ENCODE data around the gene LCMT2.
"Not testable (repeated sequence)": the region's sequence is repeated elsewhere in the genome, so short reads cannot be mapped to it uniquely, and the experiment has no call there.

The LCMT2 gene

DNA sequence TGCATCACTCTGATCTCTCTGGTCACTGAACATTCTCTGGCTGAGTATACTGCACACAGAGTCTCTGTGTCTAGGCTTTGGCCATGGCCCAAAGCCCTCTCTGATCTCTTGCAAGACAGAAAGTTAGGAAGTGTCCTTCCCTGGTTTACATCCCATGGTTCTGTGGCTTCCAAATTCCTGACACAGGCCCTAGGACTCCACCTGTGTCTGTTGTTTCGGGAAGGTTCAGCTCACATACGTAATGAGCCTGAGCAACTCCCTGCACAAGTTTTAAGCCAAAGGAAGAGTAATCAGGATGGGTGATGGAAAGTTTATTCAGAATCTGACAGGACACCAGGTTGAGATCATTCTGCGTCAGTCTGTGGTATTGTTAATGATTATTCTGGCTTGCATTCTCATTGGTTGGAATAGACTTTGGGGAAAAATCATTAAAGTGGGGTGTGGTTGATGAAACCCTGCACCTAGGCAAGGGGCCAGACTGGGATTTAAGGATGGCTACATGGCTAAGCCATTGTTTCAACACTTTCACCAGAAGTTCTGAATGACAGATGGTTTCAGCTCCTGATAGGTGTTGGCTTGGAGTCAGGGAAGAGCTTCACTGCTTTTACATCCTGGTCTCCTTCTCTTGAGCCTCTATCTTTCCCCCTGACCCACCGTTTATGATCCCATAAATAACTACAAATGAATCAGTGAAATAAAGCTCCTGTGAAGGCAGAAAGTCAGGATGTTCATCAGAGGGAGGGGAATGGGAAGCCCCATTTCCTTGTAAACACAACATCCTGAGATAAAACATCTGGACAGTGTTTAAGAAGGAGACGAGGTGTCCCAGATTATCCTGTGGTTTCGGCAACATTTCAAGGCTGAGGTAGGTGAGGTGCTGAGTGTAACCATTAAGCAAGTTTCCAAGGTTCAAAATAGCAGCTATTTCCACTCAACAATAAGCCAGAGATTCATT, 14.1 kb downstream of the LCMT2 start:
- no peak for DNase-seq

GRCh38 chr15:43314171-43314570, 16.2 kb downstream of the LCMT2 start:
- no peak for DNase-seq

GRCh38 chr15:43312378-43312777, 18.0 kb downstream of the LCMT2 start:
- no peak for DNase-seq

- no peak for DNase-seq
Observed at GRCh38 chr15:43302205-43302817, 28.1 kb downstream of the LCMT2 start, which contains the start of gene TGM7. Gene TGM7 (minus strand): TSS chr15:43302255.

DNA sequence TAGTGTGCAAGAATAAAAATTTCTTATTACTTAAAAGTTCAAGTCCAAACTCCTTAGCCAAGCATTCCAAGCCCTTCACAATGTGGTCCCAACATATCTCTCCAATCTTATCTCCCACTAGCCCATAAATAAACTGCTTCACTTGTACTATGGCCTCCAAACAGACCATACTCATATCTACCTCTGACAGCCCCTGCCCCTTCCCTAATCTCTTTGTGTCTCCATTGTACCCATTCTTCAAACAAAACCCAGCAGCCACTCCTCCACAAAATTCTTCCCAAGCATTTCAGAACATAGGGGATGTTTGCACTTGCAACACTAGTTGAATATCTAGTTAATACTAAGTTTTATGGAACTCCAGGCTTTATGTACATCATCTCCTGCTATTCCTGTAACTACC, 30.5 kb downstream of the LCMT2 start:
- DNase-seq: no peak

DNA sequence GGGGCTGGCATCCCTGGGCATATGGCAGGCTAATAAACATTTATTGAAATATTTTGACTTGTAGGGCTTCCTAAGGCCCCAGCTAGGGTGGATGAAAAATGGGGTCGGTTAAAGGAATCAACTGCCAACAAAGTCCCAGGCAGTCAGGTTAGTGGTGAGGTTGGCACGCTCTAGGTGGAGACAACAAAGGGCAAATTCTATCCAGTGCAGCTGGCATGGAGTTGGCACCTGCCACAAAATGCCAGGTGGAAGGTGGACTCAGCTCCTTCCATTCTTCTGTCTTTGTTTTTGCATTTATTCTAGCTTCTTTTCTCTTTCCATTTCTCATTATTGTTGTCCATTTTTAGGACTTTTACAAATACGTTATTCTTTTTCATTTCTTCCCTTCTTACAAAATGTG, 31.0 kb downstream of the LCMT2 start:
- no peak for DNase-seq

DNA sequence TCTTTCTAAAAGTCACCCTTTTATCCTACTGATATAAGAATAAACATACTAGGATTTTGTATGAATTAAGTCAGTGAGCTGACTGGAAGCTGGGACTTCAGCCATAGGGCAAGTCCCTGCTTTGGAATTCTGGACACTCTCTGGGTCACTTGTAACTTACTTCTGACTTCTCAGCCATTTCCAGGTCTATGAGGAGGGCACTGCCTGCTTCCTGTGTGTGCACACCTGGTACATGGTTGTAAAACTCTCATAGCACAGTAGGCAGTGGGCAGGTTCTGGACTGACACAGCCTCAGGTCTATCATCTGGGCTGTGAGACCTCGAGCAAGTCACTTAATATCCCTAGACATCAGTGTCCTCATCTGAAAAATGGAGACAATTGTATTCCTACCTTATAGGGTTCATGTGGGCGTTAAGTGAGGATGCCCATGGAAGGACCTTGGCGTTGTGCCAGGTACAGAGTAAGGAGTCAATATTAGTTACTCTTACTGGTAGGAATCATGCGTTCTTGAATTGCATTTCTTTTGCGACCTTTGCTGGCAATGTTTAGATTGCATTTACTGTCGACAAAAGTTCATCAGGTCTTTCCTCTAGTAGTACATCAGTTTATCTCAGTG, 36.2 kb downstream of the LCMT2 start:
- DNase-seq: no peak

GRCh38 chr15:43293432-43293831, 36.9 kb downstream of the LCMT2 start:
- DNase-seq: no peak

- no peak for DNase-seq
Observed at GRCh38 chr15:43292375-43293078, 37.8 kb downstream of the LCMT2 start.

DNA sequence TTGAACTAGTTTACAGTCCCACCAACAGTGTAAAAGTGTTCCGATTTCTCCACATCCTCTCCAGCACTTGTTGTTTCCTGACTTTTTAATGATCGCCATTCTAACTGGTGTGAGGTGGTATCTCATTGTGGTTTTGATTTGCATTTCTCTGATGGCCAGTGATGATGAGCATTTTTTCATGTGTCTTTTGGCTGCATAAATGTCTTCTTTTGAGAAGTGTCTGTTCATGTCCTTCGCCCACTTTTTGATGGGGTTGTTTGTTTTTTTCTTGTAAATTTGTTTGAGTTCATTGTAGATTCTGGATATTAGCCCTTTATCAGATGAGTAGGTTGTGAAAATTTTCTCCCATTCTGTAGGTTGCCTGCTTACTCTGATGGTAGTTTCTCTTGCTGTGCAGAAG, 40.7 kb downstream of the LCMT2 start:
- DNase-seq: not testable (repeated sequence)

- DNase-seq: no peak
Observed at GRCh38 chr15:43287254-43287653, 43.1 kb downstream of the LCMT2 start.

DNA sequence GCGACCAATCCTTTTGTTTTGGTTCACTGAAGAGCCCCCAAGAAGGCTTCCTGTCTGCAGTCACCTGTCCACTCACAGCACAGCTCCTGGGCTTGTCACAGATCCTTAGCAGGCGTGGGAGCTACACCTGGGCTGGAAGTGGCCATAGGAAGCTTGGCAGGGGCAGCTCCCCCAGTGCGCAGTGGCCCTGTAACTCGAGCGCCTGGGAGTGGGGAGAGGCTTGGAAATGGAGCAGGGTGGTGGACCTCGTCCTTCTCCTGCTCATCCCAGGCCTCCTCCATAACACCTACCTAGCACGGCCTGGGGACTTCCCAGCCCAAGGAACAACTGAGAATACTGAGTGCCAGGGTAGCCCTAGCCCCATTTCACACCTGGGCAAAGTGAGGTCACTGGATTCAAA, 44.3 kb downstream of the LCMT2 start:
- no peak for DNase-seq

- DNase-seq: peak; percentile 71
Observed at GRCh38 chr15:43285609-43286037, 44.8 kb downstream of the LCMT2 start.

DNA sequence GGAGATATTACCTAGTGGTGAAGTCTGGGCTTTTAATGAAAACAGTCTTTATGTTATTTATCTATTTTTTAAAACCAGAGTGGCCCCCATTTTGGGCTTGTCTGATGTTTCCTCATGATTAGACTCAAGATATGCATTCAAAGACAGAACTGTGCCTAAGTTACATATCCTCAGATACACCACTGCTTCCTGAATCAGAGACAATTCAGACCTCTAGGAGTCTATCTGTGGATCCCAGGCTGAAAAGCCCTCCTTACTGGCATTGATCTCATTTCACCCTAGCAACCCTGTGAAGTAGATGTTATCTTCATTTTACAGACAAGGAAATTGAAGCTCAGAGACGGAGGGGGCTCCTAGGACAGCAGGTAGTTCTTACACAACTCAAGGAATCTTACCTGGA, 46.8 kb downstream of the LCMT2 start:
- DNase-seq: no peak

- DNase-seq: no peak
Observed at GRCh38 chr15:43281926-43282602, 48.3 kb downstream of the LCMT2 start.

DNA sequence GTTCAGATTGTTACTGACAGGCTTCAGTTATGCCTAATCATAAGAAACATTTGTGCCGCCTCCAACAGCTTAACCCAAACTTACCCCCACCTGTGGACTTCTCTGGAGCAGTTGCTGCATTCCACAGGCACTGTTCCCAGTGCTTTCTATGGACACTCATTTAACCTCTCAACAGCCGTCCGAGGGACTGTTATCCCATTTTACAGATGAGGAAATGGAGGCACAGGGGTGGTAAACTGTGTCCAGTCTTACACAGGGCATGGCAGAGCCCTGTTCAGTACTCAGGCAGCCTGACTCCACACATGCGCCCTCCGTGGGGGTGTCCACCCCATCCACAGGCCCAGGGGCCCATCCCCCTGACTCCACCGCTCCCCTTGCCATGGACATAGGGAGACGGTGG, 49.4 kb downstream of the LCMT2 start:
- DNase-seq: no peak

DNA sequence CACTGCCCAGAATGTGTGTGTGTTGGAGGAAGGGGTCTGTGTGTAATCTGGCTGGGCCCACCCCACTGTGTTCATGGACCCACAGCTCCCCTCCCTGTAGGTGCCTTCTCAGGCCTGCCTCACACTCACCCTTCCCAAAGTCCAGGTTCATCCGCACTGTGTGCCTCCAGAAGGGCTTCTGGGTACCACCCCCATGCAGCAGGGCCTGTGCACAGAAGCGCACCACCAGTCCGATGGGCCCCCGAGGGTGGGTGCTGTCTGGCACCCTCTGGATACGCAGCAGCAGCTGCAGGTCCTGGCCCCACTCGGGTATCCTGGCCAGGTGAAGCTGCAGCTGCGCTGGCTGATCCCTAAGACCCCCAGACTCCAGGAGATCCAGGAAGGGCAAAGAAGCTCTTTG, 50.9 kb downstream of the LCMT2 start:
- no peak for DNase-seq

GRCh38 chr15:43278869-43279268, 51.5 kb downstream of the LCMT2 start:
- DNase-seq: no peak

DNA sequence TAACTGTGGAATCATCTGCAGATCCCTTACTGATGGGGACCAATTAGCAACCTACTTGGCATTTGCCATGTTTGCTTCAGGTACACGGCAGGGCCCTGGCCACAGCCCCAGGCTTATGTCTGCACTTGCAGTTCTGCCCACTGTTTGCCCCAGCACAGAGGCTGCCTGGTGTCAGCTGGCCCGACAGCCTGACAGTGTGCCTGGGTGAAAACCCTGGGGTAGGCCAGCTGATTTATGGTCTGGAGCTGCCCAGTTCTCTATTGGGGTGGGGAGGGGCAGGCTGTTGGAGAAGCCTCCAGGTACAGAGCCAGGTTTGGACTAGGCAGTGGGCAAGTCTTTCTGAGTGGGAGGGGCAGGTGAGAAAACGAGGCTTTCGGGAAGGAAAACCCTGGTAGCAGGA, 52.5 kb downstream of the LCMT2 start:
- no peak for DNase-seq

DNA sequence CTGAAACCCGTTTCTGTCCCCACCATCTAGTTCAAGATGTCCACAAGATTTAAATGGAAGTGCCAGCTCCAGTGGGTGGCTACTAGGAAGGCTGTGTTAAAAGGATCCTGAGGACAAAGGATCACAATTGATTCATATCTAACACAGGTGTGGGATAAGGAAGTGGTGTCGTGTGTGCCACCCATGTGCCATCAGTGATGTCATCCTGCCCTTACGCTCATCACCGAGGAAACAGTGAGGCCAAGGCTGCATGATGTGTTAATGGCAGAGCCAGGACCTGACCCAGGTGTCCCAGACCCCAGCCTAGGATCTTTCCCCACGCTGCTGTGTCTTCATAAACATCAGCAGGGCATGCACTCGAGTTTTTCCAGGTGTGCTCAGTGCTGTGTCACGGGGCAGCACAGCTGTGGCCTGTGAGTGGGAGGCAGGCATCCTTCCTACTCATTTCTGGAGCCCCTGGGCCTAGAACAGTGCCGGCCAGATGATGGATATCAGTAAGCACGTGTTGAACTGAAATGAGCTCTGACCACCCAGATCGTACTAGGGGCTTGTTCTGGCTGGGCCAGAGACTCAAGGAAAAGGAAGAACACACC, 53.0 kb downstream of the LCMT2 start:
- no peak for DNase-seq

DNA sequence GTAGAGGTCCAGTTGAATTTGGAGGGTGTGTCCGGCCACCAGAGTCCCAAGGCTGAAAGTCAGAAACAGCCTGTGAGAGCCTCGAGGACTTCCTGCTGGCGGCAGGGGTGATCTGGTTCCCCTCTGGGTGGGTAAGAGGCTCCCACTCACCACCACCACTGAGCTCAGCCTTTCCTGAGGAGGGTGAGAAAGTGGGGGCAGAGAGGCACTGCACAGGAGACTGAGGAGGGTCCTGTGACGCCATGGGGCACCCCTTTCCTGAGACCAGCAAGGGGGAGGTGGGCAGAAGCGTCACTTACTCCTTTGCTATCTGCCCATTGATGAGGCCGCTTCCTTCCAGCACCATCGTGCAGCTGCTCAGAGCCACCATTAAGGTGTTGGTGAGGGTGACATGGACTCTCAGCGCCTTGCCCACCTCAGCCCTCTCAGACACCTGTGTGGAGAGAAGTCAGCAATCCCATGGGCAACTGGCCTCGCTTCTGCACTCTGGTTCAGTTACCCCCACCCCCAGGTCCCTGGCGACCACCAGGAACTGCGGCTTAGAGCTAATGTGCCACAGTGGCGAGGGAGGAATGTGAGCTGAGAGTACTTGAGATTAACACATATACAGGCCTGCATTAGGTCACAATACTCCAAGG, 53.7 kb downstream of the LCMT2 start:
- no peak for DNase-seq
